Body of pancreas (tissue), 4 donors: ENCODE measurements around the gene FAM117A.

Experiments used
- CTCF ChIP-seq, 7 experiments: fragments of 450-650 bp in 4 of 7; fragments of 200-600 bp in 3 of 7; sonication (generic) in 3 of 7; IDR thresholded peaks; one replicate each; pipeline ENCODE4 v1.5.1; 2016 to 2019; ENCODE audit warnings: antibody characterized with exemption in 7 of 7
- POLR2A ChIP-seq, 3 donors: fragments of 450-650 bp; IDR thresholded peaks; one replicate each; pipeline ENCODE4 v1.6.1; 2016; ENCODE audit warnings: antibody characterized with exemption in 3 of 3, mild to moderate bottlenecking in 2 of 3

DNA sequence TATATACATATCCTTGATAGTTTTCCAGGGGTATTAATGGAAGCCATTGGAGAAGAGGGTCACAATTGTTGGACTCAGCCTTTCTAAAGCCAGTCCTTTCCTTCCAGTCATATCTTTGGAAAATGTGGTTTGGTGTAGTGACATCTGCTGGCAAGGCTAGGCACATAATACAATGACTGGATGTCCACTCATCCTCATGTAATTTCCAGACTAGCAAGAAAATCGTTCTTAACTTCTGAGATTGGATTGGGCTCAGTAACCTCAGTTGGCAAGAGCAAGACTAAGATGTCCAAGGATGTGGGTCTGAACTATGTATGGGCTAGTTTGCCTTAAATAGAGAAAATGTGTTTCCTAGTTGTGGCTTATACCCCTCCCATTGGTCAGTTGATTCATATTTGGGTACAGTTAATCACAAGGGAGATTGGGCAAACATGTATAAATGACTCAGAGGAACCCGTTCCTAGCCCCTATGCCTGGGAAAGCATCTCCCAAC lies 15.9 kb upstream of the FAM117A start:
- TF ChIP-seq CTCF (IDR thresholded peaks at IDR 0.05): peak; percentile 31 to 76 (median 62)
- no peak for TF ChIP-seq POLR2A (IDR thresholded peaks at IDR 0.05)
